Transverse colon (tissue), 4 donors: Measurements from ENCODE around the gene PROX2. TPM values are rescaled to one million over a fixed set of nuclear protein-coding genes. Genes with fewer than 3 reads are reported as not detected.

Experiments used
- DNase-seq: peaks from one replicate; pipeline ENCODE4 v3.0.0-alpha.2; 2019
- H3K27ac ChIP-seq, 4 donors: fragments of 200-600 bp; sonication (generic); 2 replicates each; pipeline ENCODE4 v1.5.1; 2016 to 2018; ENCODE audit warnings: inconsistent platforms in 4 of 4
- H3K27me3 ChIP-seq: fragments of 200-600 bp; sonication (generic); 2 replicates; pipeline ENCODE4 v1.5.1; 2017; ENCODE audit warnings: inconsistent platforms
- H3K36me3 ChIP-seq, 4 donors: fragments of 200-600 bp; sonication (generic); 2 replicates each; pipeline ENCODE4 v1.5.1; 2017 to 2019; ENCODE audit warnings: inconsistent platforms in 4 of 4
- H3K4me1 ChIP-seq, 4 donors: fragments of 200-600 bp; sonication (generic); 2 replicates each; pipeline ENCODE4 v1.5.1; 2017 to 2020; ENCODE audit warnings: inconsistent platforms in 4 of 4
- H3K4me3 ChIP-seq, 4 donors: fragments of 200-600 bp; sonication (generic); 1 replicate in 1 of 4; 2 replicates in 3 of 4; pipeline versions ENCODE4 v1.5.1 to v1.6.1; 2017 to 2019; ENCODE audit warnings: inconsistent platforms in 4 of 4
- H3K9me3 ChIP-seq, 2 donors: fragments of 200-600 bp; sonication (generic); 2 replicates each; pipeline ENCODE4 v1.5.1; 2017 to 2019; ENCODE audit warnings: inconsistent platforms in 2 of 2
- EP300 ChIP-seq: sonication (generic); formaldehyde crosslinking; IDR thresholded peaks from one replicate; pipeline ENCODE4 v1.6.1; 2017; ENCODE audit warnings: antibody characterized with exemption, low read depth
- POLR2A ChIP-seq: fragments of 450-650 bp; IDR thresholded peaks from one replicate; pipeline ENCODE4 v1.6.1; 2016; ENCODE audit warnings: antibody characterized with exemption, mild to moderate bottlenecking, moderate library complexity
- POLR2AphosphoS5 ChIP-seq, 3 donors: sonication (generic); formaldehyde crosslinking; IDR thresholded peaks; one replicate each; pipeline ENCODE4 v1.6.1; 2016; ENCODE audit warnings: antibody characterized with exemption in 3 of 3
- WGBS, 2 donors: methylation state at CpG; one replicate each; pipeline ENCODE4 v1.1.5; 2018; ENCODE audit warnings: low coverage in 1 of 2; 5-methylcytosine and 5-hydroxymethylcytosine counted together
- in situ Hi-C, 4 donors: fragments of 200-750 bp; cut with MboI; loops; one replicate each; pipeline versions ENCODE4 v1.15.0 to v1.15.1; 2017; ENCODE audit warnings: low sequenced_read_pairs in 3 of 4, low pct_ligation_motif_present in 1 of 4, low pct_unique_long_range_greater_than_20kb in 1 of 4
- intact Hi-C: fragments of 100-400 bp; cut with DNase I; formaldehyde crosslinking; loops from one replicate; pipeline ENCODE4 v1.15.1; 2023; ENCODE audit warnings: low total_unique reads
- total RNA-seq, 4 donors: library from RNA; depleted of rRNA; stranded (reverse); fragments of >200 nt; gene quantifications; one replicate each; pipeline ENCODE4 v1.1.0, GENCODE V29; 2016
- TF ChIP-seq, protein P1 (sequence below), 5 experiments: fragments of 200-600 bp in 3 of 5; fragments of 450-650 bp in 2 of 5; sonication (generic) in 3 of 5; IDR thresholded peaks; 1 replicate in 2 of 5; 2 replicates in 3 of 5; pipeline ENCODE4 v1.5.1; 2016 to 2017; ENCODE audit warnings: antibody characterized with exemption in 5 of 5, inconsistent platforms in 3 of 5, mild to moderate bottlenecking in 2 of 5, moderate library complexity in 1 of 5

PROX2 gene
- total RNA-seq, 4 donors from 2014 or later = 0.79 TPM; not detected in 3

DNA sequence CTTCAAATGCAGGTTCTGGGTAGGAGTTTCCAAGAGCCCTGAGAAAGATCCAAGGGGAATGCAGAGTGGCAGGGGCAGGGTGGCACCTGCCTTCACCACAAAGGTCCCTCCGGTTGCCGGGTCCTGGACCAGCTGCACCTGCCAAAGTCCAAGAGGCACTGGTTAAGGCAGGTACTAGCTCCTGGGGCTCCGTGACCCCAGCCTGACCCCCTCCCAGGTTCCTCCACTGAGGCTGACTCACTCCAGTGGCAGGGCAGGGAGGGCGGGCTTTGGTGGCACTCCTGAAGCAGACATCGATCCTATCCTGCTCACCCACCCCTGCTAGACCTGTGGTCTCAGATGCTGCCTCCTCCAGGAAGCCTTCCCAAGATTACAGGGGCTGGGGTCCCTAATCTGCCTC lies 35.8 kb upstream of the PROX2 start:
- TF ChIP-seq EP300 (no peak), POLR2A (no peak), POLR2AphosphoS5 (IDR thresholded peaks at IDR 0.05) (no peak)
- TF ChIP-seq, protein P1, sequence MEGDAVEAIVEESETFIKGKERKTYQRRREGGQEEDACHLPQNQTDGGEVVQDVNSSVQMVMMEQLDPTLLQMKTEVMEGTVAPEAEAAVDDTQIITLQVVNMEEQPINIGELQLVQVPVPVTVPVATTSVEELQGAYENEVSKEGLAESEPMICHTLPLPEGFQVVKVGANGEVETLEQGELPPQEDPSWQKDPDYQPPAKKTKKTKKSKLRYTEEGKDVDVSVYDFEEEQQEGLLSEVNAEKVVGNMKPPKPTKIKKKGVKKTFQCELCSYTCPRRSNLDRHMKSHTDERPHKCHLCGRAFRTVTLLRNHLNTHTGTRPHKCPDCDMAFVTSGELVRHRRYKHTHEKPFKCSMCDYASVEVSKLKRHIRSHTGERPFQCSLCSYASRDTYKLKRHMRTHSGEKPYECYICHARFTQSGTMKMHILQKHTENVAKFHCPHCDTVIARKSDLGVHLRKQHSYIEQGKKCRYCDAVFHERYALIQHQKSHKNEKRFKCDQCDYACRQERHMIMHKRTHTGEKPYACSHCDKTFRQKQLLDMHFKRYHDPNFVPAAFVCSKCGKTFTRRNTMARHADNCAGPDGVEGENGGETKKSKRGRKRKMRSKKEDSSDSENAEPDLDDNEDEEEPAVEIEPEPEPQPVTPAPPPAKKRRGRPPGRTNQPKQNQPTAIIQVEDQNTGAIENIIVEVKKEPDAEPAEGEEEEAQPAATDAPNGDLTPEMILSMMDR (IDR thresholded peaks at IDR 0.05) = no peak
- WGBS, 2 donors = 78% methylated on average over 5 of the region's 5 CpGs; no CpG with 5 or more reads in 1 of the 2 donors
- in situ Hi-C loops (loop anchor here in 1 of 4 donors (10.0 kb wide), 1 partner anchor 47 kb away; no protein-coding TSS in a partner anchor), intact Hi-C loops (no loop called here)
- peaks cover 6 to 12% (median 9%) of the 10 kb centered on the region in 4 donors for H3K4me1 ChIP-seq
- no peak overlapping the region for H3K4me3 ChIP-seq
- no peaks in the 10 kb centered on the region for H3K36me3 ChIP-seq
- H3K27me3 ChIP-seq = no peaks in the 10 kb centered on the region
- no peaks in the 10 kb centered on the region for H3K9me3 ChIP-seq
- DNase-seq = no peak
- no peak overlapping the region for H3K27ac ChIP-seq

DNA sequence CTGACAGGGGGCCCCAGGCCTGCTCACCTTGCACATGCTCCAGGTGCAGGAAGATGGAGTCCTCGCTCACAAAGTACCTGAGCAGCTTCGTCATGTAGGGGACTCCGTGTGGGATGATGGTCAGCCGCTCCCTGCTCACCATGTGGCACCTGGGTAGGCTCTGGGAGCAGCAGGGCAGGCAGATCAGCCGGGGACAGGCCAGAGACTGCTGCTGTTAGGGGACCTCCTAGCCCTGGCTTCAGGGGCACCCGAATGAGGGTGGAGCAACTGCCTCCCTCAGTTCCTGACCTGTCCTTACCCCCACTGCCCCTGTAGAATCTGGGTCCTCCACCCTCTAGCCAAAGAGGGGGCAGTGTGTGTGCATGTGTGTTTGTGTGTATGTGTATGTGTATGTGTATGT lies 35.3 kb upstream of the PROX2 start:
- Histone ChIP-seq H3K27me3 (no peaks in the 10 kb centered on the region), H3K36me3 (no peaks in the 10 kb centered on the region), H3K4me3 (no peak overlapping the region), H3K4me1 (peaks cover 6 to 12% (median 9%) of the 10 kb centered on the region in 4 donors), H3K27ac (no peak overlapping the region), H3K9me3 (no peaks in the 10 kb centered on the region)
- TF ChIP-seq, protein P1 (IDR thresholded peaks at IDR 0.05) = no peak
- TF ChIP-seq POLR2A (no peak), POLR2AphosphoS5 (IDR thresholded peaks at IDR 0.05) (no peak), EP300 (no peak)
- in situ Hi-C loops = loop anchor here in 1 of 4 donors (10.0 kb wide), 1 partner anchor 46 kb away; no protein-coding TSS in a partner anchor
- intact Hi-C loops = no loop called here
- DNase-seq = no peak
- 79% methylated on average over 6 of the region's 6 CpGs; no CpG with 5 or more reads in 1 of the 2 donors for WGBS, 2 donors

DNA sequence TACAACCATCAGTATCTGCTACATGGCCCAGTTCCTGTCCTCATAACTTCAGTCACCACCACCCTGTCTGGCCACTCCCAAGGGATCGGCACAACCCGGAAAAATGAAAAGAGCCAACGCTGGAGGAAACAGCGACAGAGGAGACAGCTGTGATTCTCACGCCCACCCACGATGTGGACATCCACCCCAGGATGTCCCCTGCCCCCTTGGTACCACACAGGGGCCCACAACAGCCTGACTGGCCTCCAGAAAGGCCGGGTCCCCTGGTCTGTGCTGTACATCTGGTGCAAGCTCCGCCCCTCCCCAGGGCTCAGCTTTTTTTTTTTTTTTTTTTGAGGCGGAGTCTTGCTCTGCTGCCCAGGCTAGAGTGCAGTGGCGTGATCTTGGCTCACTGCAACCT lies 34.6 kb upstream of the PROX2 start:
- WGBS, 2 donors = 28% methylated on average over 10 of the region's 10 CpGs; no CpG with 5 or more reads in 1 of the 2 donors
- in situ Hi-C loops = loop anchor here in 1 of 4 donors (10.0 kb wide), 1 partner anchor 46 kb away; no protein-coding TSS in a partner anchor

DNA sequence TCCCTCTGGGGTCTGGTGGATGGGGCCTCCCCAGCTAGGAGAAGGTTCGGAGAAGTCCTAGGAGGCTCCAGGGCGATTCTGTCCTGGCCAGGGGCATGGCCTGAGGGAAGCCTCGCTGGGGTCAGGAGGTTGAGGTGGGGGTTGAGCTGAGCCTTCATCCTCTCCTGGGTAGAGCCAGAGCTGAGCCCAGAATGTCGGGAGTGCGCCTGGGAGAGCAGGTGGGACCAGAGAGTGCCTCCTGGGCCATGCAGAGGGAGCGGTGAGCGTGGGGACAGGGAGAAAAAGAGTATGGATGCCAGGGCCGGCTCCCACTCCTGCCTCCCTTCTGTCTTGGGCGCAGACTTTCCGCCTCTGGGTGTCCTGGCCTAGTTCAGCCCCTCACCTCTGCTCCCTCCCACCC lies 34.0 kb upstream of the PROX2 start:
- Histone ChIP-seq H3K27ac (peak overlapping the region in 1 of 4 donors; percentile 67), H3K4me1 (peaks cover 6 to 16% (median 11%) of the 10 kb centered on the region in 4 donors), H3K36me3 (no peaks in the 10 kb centered on the region), H3K4me3 (no peak overlapping the region), H3K9me3 (no peaks in the 10 kb centered on the region), H3K27me3 (no peaks in the 10 kb centered on the region)
- intact Hi-C loops = loop anchor here (5.0 kb wide), 1 partner anchor 48 kb away; no protein-coding TSS in a partner anchor
- TF ChIP-seq POLR2A = no peak
- no peak for TF ChIP-seq EP300
- TF ChIP-seq POLR2AphosphoS5 (IDR thresholded peaks at IDR 0.05) = no peak
- TF ChIP-seq, protein P1 (IDR thresholded peaks at IDR 0.05) = no peak
- DNase-seq = no peak
- in situ Hi-C loops = loop anchor here in 1 of 4 donors (10.0 kb wide), 1 partner anchor 45 kb away; no protein-coding TSS in a partner anchor
- WGBS, 2 donors = 92% methylated on average over 10 of the region's 10 CpGs; no CpG with 5 or more reads in 1 of the 2 donors

More for the DNA sequence above, 34.6 kb upstream of the PROX2 start:
- DNase-seq = peak; percentile 40
- peak overlapping the region in 2 of 4 donors; percentile 16 to 39 for H3K4me3 ChIP-seq
- H3K4me1 ChIP-seq = peaks cover 6 to 16% (median 11%) of the 10 kb centered on the region in 4 donors
- no peak for TF ChIP-seq EP300
- no peak for TF ChIP-seq POLR2AphosphoS5 (IDR thresholded peaks at IDR 0.05)
- TF ChIP-seq POLR2A = no peak
- TF ChIP-seq, protein P1 (IDR thresholded peaks at IDR 0.05) = no peak
- peak overlapping the region in 2 of 4 donors; percentile 67 for H3K27ac ChIP-seq
- no peaks in the 10 kb centered on the region for H3K27me3 ChIP-seq
- intact Hi-C loops = no loop called here
- no peaks in the 10 kb centered on the region for H3K36me3 ChIP-seq
- no peaks in the 10 kb centered on the region for H3K9me3 ChIP-seq
